Peyer's patch (tissue), 4 donors: Measurements from ENCODE around the gene DUS2.

Experiments
- POLR2A ChIP-seq, 2 donors: fragments of 450-650 bp; IDR thresholded peaks; one replicate each; pipeline ENCODE4 v1.5.1; 2017; ENCODE audit warnings: antibody characterized with exemption in 2 of 2, mild to moderate bottlenecking in 2 of 2, moderate library complexity in 2 of 2
- TF ChIP-seq, protein P1 (sequence below), 6 experiments: fragments of 450-650 bp in 4 of 6; fragments of 200-600 bp in 2 of 6; sonication (generic) in 1 of 6; IDR thresholded peaks; one replicate each; pipeline ENCODE4 v1.5.1; 2017 to 2019; ENCODE audit warnings: antibody characterized with exemption in 6 of 6, mild to moderate bottlenecking in 3 of 6, moderate library complexity in 1 of 6

DNA sequence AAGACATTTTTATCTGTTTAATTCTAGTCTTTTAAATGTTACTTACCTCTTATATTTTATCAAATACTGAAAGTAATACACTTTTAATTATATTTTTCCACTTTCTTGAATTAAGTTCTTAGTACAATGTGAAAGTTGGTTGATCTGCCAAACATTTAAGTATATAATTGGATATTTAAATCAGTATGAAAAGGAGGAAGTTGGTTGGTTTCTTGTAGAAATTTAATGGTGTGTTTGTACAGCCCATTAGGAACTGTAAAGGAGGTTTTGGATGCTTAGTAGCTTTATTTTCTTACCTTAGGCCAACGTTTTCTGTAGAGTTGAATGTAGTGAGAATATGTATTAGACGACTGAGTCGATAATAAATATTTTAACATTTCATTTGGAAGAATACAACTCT lies 67.4 kb downstream of the DUS2 start:
- TF ChIP-seq, protein P1, sequence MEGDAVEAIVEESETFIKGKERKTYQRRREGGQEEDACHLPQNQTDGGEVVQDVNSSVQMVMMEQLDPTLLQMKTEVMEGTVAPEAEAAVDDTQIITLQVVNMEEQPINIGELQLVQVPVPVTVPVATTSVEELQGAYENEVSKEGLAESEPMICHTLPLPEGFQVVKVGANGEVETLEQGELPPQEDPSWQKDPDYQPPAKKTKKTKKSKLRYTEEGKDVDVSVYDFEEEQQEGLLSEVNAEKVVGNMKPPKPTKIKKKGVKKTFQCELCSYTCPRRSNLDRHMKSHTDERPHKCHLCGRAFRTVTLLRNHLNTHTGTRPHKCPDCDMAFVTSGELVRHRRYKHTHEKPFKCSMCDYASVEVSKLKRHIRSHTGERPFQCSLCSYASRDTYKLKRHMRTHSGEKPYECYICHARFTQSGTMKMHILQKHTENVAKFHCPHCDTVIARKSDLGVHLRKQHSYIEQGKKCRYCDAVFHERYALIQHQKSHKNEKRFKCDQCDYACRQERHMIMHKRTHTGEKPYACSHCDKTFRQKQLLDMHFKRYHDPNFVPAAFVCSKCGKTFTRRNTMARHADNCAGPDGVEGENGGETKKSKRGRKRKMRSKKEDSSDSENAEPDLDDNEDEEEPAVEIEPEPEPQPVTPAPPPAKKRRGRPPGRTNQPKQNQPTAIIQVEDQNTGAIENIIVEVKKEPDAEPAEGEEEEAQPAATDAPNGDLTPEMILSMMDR (IDR thresholded peaks at IDR 0.05), result no peak
- no peak for TF ChIP-seq POLR2A (IDR thresholded peaks at IDR 0.05)
